ENCODE measurements around the gene DEPDC5.
A peak's percentile ranks its signal among the peaks of the same experiment; 100 is the strongest.

Gene DEPDC5

DNA sequence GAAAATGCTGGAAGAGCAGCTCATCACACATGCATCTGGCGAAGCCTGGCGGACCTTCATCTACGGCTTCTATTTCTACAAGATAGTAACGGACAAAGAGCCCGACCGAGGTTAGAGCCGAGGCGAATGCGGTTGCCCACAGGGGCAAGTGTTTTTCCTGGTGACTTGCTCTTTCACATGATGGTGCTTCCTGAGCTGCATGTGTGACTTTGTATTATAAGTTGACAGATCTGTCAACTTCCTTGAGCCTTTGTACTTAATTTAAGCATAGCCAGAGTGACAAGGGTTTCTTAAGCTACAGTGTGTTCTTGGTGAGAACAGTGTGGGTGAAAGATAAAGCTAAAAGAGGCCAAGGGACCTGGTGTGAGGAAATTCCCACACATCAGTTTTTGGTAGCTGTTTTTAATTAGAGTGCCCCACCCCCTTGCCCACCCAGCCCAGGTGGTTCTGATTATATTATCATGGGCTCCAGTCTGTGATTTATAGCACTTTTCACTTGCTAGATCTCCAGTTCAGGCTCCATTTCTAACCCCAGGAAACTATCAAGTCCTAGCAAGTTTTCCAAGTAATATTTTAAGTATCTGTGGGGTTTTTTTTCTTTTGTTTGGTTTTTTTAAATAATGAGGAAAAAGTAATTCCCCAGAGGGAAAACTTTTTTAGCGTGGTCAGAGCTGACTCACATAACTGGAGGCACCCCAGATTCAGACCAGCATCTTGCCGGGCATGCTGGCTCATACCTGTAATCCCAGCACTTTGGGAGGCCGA lies 122.5 kb downstream of the DEPDC5 start:
- peak; percentile 37 for DNase-seq (ENCODE audit: low read depth, low spot score)
- peaks cover 11% of the 10 kb centered on the region for H3K36me3 ChIP-seq (ENCODE audit: insufficient read depth, low read length)
- TF ChIP-seq EZH2 (IDR thresholded peaks at IDR 0.05), result no peak
- TF ChIP-seq FOXP2 (optimal IDR thresholded peaks at IDR 0.05; ENCODE audit: control extremely low read depth, extremely low read length, insufficient read depth), result no peak
- TF ChIP-seq POLR2AphosphoS5 (IDR thresholded peaks at IDR 0.05; ENCODE audit: borderline replicate concordance, low read depth, low read length), result no peak
- H3K27ac ChIP-seq, result peak overlapping the region; percentile 86
- H3K9me3 ChIP-seq (ENCODE audit: low read depth, low read length), result no peaks in the 10 kb centered on the region
- peak overlapping the region; percentile 32 for H3K4me3 ChIP-seq
- peak overlapping the region; percentile 6 for H3K9ac ChIP-seq (ENCODE audit: insufficient read length)

DNA sequence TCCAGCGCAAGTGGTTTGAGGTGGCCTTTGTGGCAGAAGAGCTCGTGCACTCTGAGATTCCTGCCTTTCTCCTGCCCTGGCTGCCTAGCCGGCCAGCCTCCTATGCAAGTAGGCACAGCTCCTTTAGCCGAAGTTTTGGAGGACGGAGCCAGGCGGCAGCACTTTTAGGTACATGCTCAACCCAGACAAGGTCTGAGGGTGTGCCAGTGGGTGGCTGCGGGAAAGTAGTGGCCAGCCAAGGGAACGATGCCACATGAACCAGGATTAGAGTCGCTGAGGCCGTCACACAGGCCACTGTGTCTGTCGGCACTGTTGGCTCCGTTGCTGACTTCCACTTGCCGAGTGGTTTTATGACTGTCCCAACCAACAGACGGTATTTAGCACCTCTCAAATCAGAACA lies 125.8 kb downstream of the DEPDC5 start:
- Histone ChIP-seq H3K9me3 (ENCODE audit: low read depth, low read length) (no peaks in the 10 kb centered on the region), H3K9ac (ENCODE audit: insufficient read length) (no peak overlapping the region), H3K27ac (no peak overlapping the region), H3K4me3 (no peak overlapping the region), H3K36me3 (ENCODE audit: insufficient read depth, low read length) (peaks cover 5% of the 10 kb centered on the region; the same call in 1 of the 2 replicates)
- TF ChIP-seq EZH2 (IDR thresholded peaks at IDR 0.05), result no peak
- TF ChIP-seq POLR2AphosphoS5 (IDR thresholded peaks at IDR 0.05; ENCODE audit: borderline replicate concordance, low read depth, low read length), result no peak
- TF ChIP-seq FOXP2 (optimal IDR thresholded peaks at IDR 0.05; ENCODE audit: control extremely low read depth, extremely low read length, insufficient read depth), result no peak
- no peak for DNase-seq (ENCODE audit: low read depth, low spot score)

DNA sequence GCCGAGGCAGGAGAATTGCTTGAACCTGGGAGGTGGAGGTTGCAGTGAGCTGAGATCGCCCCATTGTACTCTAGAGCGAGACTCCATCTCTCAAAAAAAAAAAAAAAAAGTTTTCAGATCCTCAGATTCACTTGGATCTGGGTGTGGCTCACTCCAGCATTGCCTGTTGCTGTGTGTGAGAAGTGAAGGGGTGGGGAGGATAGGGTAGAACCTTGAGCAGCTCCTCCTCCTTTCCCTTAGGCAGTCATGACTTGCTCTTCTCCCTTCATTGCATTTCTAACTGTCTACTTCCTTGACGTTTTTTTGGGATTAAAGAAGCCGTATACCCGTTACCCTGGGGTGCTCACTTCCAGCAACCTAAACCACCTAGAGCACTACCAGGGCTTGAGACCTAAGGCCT lies 127.4 kb downstream of the DEPDC5 start:
- H3K4me3 ChIP-seq, result no peak overlapping the region

DNA sequence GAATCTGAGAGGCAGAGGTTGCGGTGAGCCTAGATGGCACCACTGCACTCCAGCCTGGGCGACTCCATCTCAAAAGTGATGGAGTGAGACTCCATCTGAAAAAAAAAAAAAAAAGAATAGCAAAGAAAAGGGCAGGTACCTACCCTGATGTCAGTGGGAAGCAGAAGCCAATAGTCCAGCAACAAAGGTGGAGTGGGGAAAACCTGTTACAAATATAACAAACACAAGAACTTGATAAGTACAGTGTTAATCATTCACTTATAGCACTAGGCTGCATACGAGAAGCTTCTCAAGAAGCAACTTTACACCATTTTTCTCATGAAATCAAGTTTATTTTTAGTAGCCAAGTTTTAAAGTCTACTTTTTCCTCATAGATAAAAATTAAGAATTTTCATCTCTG lies 128.0 kb downstream of the DEPDC5 start:
- TF ChIP-seq POLR2AphosphoS5 (IDR thresholded peaks at IDR 0.05; ENCODE audit: borderline replicate concordance, low read depth, low read length) (no peak), EZH2 (IDR thresholded peaks at IDR 0.05) (no peak), FOXP2 (optimal IDR thresholded peaks at IDR 0.05; ENCODE audit: control extremely low read depth, extremely low read length, insufficient read depth) (no peak)
- DNase-seq (ENCODE audit: low read depth, low spot score), result no peak
- Histone ChIP-seq H3K9ac (ENCODE audit: insufficient read length) (no peak overlapping the region), H3K27ac (no peak overlapping the region), H3K36me3 (ENCODE audit: insufficient read depth, low read length) (no peaks in the 10 kb centered on the region), H3K4me3 (no peak overlapping the region), H3K9me3 (ENCODE audit: low read depth, low read length) (no peaks in the 10 kb centered on the region)

More for the DNA sequence above, 127.4 kb downstream of the DEPDC5 start:
- Histone ChIP-seq H3K9ac (ENCODE audit: insufficient read length) (no peak overlapping the region), H3K36me3 (ENCODE audit: insufficient read depth, low read length) (no peaks in the 10 kb centered on the region), H3K9me3 (ENCODE audit: low read depth, low read length) (no peaks in the 10 kb centered on the region), H3K27ac (no peak overlapping the region)
- TF ChIP-seq EZH2 (IDR thresholded peaks at IDR 0.05), result no peak
- TF ChIP-seq FOXP2 (optimal IDR thresholded peaks at IDR 0.05; ENCODE audit: control extremely low read depth, extremely low read length, insufficient read depth), result no peak
- no peak for TF ChIP-seq POLR2AphosphoS5 (IDR thresholded peaks at IDR 0.05; ENCODE audit: borderline replicate concordance, low read depth, low read length)
- no peak for DNase-seq (ENCODE audit: low read depth, low spot score)

DNA sequence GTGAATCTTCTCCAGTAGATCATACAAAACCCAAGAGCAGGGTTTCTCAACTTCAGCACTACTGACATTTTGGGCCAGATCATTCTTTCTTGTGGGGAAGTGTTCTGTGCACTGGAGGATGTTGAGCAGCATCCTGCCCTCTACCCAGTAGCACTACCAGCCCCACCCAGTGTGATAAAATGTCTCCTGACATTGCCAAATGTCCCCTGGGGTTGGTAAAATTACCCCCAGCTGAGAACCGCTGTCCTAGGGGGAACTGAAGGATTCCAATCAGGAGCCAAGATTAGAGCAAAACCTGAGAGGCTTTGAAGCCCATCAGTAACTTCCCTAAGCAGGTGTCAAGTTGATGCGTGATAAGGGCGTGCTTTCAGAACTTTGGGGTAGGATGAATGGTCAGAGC lies 129.2 kb downstream of the DEPDC5 start:
- DNase-seq (ENCODE audit: low read depth, low spot score), result no peak

DNA sequence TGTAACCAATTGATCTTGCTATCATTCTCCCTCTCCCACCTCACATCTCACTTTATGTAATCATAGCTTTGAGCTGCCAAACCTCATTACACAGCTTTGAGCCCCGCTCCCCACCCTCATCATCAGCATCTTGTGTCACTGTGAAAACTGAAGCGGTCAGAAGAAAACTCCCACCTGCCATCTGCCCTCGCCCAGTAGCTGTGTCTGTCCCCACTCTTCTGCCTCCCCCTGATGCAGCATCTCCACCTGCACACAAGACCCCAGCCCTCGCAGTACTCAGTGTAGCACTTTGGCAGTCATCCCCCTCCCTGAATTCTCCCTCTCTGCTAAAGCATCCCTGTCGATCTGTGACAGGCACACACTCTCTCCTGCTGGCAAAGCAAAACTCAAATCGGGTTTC lies 130.2 kb downstream of the DEPDC5 start:
- H3K9me3 ChIP-seq (ENCODE audit: low read depth, low read length), result no peaks in the 10 kb centered on the region
- H3K9ac ChIP-seq (ENCODE audit: insufficient read length), result no peak overlapping the region
- no peaks in the 10 kb centered on the region for H3K36me3 ChIP-seq (ENCODE audit: insufficient read depth, low read length)
- TF ChIP-seq EZH2 (IDR thresholded peaks at IDR 0.05) (no peak), POLR2AphosphoS5 (IDR thresholded peaks at IDR 0.05; ENCODE audit: borderline replicate concordance, low read depth, low read length) (no peak), FOXP2 (optimal IDR thresholded peaks at IDR 0.05; ENCODE audit: control extremely low read depth, extremely low read length, insufficient read depth) (no peak)
- H3K4me3 ChIP-seq, result no peak overlapping the region
- no peak overlapping the region for H3K27ac ChIP-seq
- no peak for DNase-seq (ENCODE audit: low read depth, low spot score)

More for the DNA sequence above, 129.2 kb downstream of the DEPDC5 start:
- Histone ChIP-seq H3K27ac (no peak overlapping the region), H3K9me3 (ENCODE audit: low read depth, low read length) (no peaks in the 10 kb centered on the region), H3K9ac (ENCODE audit: insufficient read length) (no peak overlapping the region), H3K4me3 (no peak overlapping the region), H3K36me3 (ENCODE audit: insufficient read depth, low read length) (no peaks in the 10 kb centered on the region)
- TF ChIP-seq POLR2AphosphoS5 (IDR thresholded peaks at IDR 0.05; ENCODE audit: borderline replicate concordance, low read depth, low read length), result no peak
- TF ChIP-seq EZH2 (IDR thresholded peaks at IDR 0.05), result no peak
- TF ChIP-seq FOXP2 (optimal IDR thresholded peaks at IDR 0.05; ENCODE audit: control extremely low read depth, extremely low read length, insufficient read depth), result no peak

DNA sequence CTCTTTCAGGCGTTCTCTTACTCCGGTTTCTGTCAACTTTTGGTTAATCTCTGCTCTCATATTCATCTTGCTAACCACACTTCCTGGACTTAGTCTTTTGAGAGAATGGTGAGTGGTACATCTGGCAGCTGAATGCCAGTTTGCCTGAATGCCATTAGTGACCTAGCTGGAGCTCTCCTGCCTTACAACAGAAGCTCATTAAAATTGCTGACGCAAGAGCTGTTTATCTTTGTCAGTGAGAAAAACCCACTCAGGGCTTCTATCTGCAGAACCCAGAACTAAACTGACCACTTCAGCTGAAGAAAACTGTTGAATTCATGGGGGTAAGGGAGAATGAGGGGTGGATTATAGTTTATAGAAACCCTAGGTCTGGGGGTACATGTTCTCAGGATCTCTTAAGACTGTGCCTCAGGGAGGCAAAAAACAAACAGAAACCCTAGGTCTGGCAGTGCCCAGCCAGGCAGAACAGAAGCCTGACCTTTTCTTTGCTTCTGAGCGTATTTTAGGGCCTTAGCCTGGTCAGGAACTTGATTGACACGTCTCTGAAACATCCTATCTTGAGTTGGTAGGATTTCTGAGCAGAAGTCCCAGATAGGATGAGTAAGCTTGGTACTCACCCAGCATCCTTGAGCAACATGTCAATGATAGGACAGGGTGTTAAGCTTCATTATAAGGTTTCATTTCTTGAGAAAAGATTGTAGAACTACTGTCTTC lies 137.7 kb downstream of the DEPDC5 start:
- Histone ChIP-seq H3K4me3 (no peak overlapping the region), H3K27ac (peak overlapping the region; percentile 4), H3K9ac (ENCODE audit: insufficient read length) (no peak overlapping the region), H3K36me3 (ENCODE audit: insufficient read depth, low read length) (0 out of 2 replicates have a peak, but pooled peaks cover 5% of the 10 kb centered on the region), H3K9me3 (ENCODE audit: low read depth, low read length) (no peaks in the 10 kb centered on the region)
- DNase-seq (ENCODE audit: low read depth, low spot score), result no peak
- TF ChIP-seq EZH2 (IDR thresholded peaks at IDR 0.05) (no peak), POLR2AphosphoS5 (IDR thresholded peaks at IDR 0.05; ENCODE audit: borderline replicate concordance, low read depth, low read length) (no peak), FOXP2 (optimal IDR thresholded peaks at IDR 0.05; ENCODE audit: control extremely low read depth, extremely low read length, insufficient read depth) (no peak)

DNA sequence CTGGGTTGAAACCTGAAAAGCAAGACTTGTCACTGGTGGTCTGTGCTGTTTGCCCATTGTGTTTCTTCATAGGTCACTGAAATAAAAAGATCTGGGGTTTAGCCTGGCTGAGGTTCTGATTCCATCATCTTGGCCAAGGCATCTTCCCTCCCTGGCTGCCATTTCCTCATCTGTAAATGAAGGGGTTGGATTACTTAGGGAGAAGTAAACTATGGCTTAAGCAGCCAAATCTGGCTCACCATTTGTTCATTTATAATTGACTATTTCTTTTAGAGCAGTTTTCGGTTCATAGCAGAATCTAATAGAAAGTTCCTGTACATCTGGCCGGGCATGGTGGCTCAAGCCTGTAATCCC lies 138.2 kb downstream of the DEPDC5 start:
- Histone ChIP-seq H3K36me3 (ENCODE audit: insufficient read depth, low read length) (0 out of 2 replicates have a peak, but pooled peaks cover 5% of the 10 kb centered on the region), H3K9me3 (ENCODE audit: low read depth, low read length) (no peaks in the 10 kb centered on the region), H3K27ac (no peak overlapping the region), H3K9ac (ENCODE audit: insufficient read length) (no peak overlapping the region), H3K4me3 (no peak overlapping the region)
- no peak for DNase-seq (ENCODE audit: low read depth, low spot score)
- TF ChIP-seq FOXP2 (optimal IDR thresholded peaks at IDR 0.05; ENCODE audit: control extremely low read depth, extremely low read length, insufficient read depth) (no peak), EZH2 (IDR thresholded peaks at IDR 0.05) (no peak), POLR2AphosphoS5 (IDR thresholded peaks at IDR 0.05; ENCODE audit: borderline replicate concordance, low read depth, low read length) (no peak)

Data from SK-N-MC (cell line).